Cardiac atrium fibroblast (primary cell): ENCODE results near the gene FGF11. TPM values are rescaled to one million over a fixed set of nuclear protein-coding genes. Genes with fewer than 3 reads are reported as not detected.

ENCODE experiments used
- total RNA-seq: library from RNA; depleted of rRNA; stranded (reverse); fragments of >200 nt; gene quantifications from 2 replicates; pipeline ENCODE4 v1.2.3, GENCODE V29; 2015

FGF11 gene
- 1.8 and 3.4 TPM in 2 replicates for total RNA-seq

DNA sequence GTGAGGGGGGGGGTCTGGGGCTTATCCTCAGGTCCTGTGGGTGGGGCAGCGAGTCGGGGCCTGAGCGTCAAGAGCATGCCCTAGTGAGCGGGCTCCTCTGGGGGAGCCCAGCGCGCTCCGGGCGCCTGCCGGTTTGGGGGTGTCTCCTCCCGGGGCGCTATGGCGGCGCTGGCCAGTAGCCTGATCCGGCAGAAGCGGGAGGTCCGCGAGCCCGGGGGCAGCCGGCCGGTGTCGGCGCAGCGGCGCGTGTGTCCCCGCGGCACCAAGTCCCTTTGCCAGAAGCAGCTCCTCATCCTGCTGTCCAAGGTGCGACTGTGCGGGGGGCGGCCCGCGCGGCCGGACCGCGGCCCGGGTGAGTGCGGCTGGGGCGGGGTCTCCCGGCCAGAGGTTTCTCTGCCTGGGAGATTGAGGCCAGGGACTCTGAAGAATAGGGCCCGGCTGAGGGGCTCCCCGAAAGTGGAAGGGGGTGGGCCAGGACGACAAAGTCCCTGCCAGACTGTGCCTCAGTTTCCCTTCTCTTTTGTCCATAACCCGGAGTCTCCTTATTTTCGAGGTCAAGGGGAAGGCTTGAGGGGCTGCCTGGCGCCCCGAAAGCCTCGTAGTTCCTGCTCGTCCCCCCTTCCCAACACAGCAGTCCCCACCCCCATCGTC is at the start of gene FGF11:
Gene FGF11, plus strand, starts transcription at position 51 of the 651 bp plus-strand sequence. Its CDS starts 109 bp downstream, at position 160.

DNA sequence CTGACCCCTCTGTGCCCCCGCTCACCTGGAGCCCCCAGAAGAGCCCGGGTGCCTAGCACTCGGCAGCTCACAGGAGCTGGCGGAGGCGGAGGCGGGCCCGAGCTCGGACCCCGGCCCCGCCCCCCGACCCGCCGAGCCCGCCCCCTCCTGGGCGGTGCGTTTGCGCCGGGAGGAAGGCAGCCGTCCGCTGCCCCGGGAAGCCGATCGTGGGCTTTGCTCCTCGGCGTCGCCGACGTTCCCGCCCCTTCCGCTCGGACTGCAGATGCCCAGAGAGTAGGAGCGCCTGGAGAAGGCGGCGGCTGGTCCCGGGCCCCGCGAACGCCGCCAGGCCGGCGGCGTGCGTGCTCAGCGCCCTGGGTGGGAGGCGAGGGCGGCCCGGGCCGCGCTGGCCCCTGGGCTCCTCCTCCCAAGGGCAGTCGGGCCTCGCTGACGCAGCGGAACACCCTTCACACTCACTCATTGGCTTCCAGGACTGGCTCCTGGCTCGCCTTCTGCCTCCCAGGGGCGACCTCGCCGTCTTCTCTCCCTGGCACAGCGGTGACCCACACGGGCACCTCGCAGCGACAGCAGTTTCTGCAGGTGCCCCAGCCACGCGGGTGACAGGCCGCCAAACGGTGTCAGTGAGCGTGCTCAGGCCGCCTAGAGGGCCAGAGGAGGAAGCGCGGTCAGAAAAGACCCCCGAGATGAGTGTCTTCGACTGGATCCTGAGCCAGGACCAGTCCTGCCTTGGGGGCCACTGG is 44.7 kb upstream of the FGF11 start, which contains the start of gene PLSCR3:
Gene PLSCR3, minus strand, starts transcription at position 74 of the 740 bp plus-strand sequence. CDS start 415 bp downstream, outside the sequence.

DNA sequence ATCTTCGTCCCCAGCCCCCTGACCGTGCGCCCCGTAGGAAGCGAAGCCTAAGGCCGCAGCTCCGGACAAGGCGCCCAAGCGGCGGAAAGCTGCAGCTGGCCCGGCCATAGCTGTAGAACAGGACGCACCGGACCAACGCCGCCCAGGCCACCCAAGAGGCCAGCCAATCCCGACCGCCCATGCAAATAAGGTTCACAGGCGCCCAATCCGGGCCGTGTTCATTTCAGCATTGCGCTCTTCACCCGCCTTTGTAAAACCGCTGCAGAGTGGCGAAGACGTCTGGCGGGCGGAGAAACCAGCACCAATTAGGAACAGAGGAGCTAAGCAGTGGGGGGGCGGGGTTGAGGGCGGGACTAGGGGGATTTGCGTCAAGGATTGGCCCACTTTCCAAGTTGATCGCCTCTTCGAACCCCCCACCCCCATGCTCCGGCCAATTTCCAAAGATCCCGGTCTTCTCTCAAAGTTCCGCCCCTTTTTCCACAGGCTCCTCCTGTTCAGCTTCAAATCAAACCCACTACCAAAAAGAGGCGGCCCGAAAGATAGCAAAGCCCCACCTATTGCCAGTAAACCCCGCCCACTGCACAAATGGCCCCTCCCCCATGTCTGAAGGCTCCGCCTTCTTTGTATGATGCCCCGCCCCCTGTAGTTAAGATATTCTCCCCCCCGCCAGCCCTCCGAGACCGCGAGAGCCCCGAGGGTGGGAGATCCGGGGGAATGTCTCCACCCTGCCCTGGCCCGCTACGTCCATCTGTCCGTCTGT is 35.2 kb upstream of the FGF11 start, which contains the start of gene TMEM256:
Gene TMEM256, minus strand, starts transcription at position 121 of the 760 bp plus-strand sequence. Its CDS starts 13 bp downstream, at position 108.

DNA sequence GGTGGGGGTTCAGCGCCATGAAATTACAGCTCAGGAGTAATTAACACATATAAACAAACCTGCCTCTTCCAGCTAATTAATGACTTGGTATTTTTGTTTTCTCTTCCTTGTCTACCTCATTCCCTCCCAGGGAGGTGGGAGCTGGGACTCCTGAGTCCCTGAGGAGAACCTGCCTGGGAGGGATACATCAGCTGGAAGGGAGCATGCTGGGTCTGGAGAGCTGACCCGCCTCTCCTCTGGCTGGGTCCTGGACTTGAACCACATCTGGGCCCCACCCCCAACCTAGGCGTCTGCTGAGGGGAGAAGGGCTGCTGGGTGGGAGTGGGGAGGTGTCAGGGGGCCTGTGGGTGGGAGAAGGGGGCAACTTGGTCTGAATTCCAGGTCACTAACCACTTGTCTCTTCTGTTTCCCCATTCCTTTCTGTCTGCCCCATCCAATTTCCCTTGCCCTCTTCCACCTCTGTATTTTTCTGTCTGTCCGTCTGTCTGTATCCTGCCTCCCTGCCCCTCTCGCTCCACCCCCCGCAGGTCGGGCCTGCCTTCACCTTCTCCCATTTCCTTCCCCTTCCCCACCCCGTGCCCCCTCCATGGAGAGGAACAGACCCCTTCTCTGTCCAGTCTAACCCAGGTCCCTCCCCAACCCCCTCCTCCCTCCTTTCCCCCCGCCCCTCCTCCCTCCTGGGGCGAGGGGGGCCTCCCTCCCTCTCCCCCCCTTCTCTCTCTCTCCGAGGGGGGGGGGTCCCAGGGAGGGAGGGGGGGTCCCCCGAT is 31.6 kb upstream of the FGF11 start, which contains the start of gene NLGN2:
Gene NLGN2, plus strand, starts transcription at position 361 of the 767 bp plus-strand sequence. CDS start 411 bp downstream, outside the sequence.

DNA sequence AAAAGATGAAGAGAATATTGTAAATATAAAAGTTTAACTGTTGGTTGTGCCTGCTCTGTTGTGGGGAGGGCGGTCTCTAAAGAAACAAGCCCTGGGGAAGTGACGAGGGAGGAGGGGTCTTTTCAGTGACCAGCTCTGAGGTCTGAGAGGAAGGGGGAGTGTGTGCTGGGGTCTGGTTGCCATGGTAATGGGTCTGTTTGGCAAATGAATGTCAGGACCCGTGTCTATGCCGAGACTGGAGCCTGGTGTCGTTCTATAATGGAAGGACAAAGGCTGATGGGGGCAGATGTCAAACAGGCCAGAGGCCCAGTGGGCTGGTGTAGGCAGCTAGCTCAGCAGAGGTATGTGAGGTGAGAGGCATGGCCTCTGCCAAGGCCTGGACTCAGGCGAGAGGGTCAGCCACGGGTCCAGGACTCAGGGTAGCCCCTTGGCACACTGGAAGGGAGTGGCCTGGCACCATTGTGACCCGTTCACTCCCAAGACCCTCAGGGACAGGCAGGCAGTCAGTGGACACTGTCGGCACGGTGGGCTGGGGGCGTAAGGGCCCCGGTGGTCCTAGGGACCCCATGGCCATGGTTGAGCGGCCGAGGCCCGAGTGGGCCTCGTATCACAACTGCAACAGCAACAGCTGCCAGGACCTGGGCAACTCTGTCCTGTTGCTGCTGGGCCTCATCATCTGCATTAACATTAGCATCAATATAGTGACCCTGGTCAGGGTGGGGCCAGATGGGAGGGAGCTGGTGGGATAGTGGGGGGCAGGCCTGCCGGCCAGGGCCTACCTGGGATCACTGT is 19.3 kb upstream of the FGF11 start, which contains the start of gene SPEM1:
Gene SPEM1, plus strand, starts transcription at position 506 of the 792 bp plus-strand sequence. Its CDS starts 61 bp downstream, at position 567.

DNA sequence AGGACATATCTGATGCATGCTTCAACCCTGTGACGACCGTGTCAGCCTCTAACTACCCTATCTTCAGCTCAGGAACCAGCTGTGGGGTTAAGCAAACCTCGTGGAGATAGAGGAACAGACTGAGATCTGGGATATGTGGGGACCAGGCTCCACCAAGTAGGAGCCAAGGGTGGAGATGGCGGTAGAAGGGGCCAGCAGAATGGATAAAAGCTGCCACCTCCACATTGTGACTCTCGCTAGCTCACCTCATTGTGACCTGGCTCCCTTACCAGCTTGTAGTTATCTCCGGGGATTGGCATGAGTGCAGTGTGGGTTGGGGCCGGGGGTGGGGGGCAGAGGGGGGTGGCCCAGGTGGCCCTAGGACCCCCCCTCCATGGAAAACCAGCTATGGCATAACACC is 14.0 kb upstream of the FGF11 start, which contains the start of gene SPEM2:
Gene SPEM2, plus strand, starts transcription at position 301 of the 400 bp plus-strand sequence. Its CDS starts 73 bp downstream, at position 374.

DNA sequence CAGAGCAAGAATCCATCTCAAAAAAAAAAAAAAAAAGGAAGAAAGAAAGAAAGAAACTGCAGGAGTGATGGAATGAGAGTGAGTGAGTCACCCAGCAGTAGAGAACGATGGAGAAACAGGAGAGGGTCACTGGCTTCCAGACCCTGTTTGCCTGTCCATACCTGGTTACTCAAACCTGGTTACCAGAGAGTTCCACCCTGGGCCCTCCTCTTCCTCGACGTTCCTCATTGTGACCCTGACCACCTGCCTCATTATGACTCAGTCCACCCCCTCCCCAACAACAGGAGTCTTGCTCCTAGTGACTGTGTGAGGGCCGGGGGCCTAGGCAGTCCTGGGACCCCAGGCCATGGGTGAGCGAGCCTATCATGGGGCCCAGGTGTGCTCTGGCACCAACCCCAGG is 10.8 kb upstream of the FGF11 start, which contains the start of gene SPEM3:
Gene SPEM3, plus strand, starts transcription at position 301 of the 400 bp plus-strand sequence. Its CDS starts 46 bp downstream, at position 347.

DNA sequence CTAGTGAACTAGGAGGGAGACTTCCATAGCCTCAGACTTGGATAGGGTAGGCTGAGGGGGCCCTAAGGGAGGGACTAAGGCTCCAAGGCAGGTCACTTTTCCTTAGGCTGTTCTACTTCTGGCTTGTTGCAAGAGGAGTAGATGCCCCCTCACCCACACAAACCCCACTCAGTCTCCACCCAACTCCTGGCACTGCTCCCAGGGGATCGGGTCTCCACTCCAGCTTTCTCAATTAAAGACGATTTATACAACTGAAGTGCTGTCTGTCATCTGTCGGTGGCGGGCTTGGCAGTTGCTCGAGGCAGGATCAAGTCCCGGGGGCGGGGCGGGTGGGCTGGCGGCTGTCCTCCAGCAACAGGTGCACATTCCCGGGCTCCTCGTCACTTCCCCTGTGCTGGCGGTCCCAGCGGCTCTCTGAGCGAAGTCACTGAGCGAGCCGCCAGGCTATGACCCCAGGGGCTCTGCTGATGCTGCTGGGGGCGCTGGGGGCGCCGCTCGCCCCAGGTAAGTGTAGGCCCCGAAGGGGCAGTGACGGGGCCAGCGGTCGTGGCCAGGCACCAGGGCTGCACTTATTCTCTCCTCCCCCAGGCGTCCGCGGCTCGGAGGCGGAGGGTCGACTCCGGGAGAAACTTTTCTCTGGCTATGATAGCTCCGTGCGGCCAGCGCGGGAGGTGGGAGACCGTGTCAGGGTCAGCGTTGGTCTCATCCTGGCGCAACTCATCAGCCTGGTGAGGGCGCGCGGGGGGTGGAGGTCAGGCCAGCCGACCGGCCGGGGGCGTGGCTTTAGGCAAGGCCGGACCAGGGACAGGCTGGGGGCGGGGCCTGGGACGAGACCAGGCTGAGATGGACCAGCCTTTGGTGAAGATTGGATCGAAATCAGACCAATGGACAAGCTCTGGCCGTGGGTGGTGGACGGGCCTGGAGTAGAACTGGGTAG is 5.6 kb downstream of the FGF11 start, which contains the start of gene CHRNB1:
Gene CHRNB1, plus strand, starts transcription at position 380 of the 937 bp plus-strand sequence. Its CDS starts 67 bp downstream, at position 447.

DNA sequence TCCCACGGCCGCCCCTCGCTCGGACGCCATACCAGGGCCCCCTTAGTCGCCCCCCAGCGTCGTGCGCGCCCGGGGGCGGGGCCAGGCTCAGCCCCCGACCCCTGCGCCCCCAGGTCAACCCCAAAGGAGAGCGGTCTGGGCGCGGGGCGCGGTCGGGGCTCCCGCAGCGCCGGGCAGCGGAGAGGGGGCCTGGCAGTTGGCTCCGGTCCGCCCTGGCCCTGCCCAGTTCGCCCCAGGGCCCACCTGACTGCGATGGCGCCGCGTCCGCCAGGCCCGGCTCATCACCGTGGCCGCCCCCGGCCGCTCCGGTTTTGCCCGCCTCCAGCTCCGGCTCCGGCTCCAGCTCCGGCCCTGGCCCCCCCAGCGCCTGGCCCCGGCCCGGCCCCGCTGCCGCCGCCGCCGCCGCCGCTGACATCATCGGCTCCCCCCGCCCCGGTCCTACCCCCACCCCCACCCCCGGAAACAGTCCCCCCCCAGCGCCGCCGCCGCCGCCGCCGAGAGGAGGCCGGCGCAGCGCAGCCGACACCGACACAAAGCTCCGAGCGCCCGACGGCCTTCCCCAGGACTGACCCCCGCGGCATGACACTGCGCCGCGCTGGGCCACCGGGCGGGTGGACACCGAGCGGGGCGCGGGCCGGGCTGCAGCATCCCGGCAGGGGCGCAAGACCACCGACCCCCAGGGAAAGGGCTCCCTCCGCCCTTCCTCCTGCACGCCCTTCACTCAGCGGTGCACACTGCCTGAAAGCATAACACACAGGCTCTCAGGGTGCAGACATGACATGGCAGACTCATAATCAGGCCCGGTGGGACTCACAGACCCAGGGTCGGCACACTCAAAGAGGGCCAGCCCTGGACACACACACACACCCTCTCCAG is 40.1 kb downstream of the FGF11 start, which contains the start of gene ZBTB4:
Gene ZBTB4, minus strand, starts transcription at position 419 of the 876 bp plus-strand sequence. CDS start 12,830 bp downstream, outside the sequence.

DNA sequence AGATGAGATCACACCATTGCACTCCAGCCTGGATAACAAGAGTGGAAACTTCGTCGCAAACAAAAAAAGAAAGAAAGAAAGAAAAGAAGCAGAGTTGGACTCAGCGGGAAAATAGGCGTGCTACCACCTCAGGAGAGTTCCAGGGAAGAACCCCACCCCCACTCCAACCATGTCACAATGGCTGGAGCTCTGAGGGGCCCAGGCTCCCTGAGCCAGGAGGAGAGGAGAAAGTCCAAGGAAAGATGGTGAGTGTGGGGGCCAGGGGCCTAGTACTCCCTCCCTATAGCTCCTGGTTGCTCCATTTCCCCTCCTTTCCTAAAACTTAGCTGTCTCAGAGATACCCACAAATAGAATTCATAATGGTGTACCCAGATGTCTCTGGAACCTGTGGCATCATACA is 42.0 kb downstream of the FGF11 start, which contains the start of gene SLC35G6:
Gene SLC35G6, plus strand, starts transcription at position 172 of the 400 bp plus-strand sequence. Its CDS starts 71 bp downstream, at position 243.

DNA sequence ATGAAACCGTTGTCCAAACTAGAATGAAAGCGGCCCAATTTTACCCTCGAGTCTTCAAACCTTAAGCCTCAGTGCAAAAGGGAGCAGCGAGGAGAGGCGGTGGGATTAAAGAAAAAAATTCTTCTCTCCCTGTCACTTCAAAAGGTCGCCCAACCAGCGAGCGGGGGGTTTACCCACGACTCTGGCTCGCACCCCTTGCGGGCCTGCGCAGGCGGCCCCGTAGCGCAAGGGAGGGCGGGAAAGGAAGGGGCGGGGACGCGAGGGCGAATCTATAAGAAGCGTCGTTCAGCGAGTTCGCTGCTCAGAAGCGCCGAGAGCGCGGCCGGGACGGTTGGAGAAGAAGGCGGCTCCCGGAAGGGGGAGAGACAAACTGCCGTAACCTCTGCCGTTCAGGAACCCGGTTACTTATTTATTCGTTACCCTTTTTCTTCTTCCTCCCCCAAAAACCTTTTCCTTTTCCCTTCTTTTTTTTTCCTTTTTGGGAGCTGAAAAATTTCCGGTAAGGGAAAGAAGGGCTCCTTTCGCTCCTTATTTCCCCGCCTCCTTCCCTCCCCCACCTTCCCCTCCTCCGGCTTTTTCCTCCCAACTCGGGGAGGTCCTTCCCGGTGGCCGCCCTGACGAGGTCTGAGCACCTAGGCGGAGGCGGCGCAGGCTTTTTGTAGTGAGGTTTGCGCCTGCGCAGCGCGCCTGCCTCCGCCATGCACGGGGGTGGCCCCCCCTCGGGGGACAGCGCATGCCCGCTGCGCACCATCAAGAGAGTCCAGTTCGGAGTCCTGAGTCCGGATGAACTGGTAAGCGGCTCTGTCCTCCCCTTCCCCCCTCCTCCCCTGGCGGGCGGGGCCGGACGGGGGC is 45.0 kb downstream of the FGF11 start, which contains the start of gene POLR2A:
Gene POLR2A, plus strand, starts transcription at position 300 of the 852 bp plus-strand sequence.

Other genes with a start within 250 kb of the FGF11 start
- gene DLG4, start 219.7 kb upstream of the FGF11 start, total RNA-seq = 17.3 and 17.7 TPM in 2 replicates
- 559 and 643 TPM in 2 replicates for gene ACADVL, start 219.6 kb upstream of the FGF11 start, total RNA-seq
- gene DVL2, start 205.0 kb upstream of the FGF11 start, total RNA-seq = 33.4 and 33.9 TPM in 2 replicates
- gene PHF23, start 200.1 kb upstream of the FGF11 start, total RNA-seq = 41.3 and 81.2 TPM in 2 replicates
- 160 and 299 TPM in 2 replicates for gene GABARAP, start 197.1 kb upstream of the FGF11 start, total RNA-seq
- gene CTDNEP1, start 187.8 kb upstream of the FGF11 start, total RNA-seq = 65.3 and 66.3 TPM in 2 replicates
- gene ELP5, start 187.3 kb upstream of the FGF11 start, total RNA-seq = 22.5 and 28.7 TPM in 2 replicates
- 0.16 and 2.0 TPM in 2 replicates for gene CLDN7, start 177.0 kb upstream of the FGF11 start, total RNA-seq
- 0.18 TPM in 1 of 2 replicates, not detected in the other for gene SLC2A4, start 157.8 kb upstream of the FGF11 start, total RNA-seq
- not detected in 2 replicates for gene YBX2, start 144.9 kb upstream of the FGF11 start, total RNA-seq
- 521 and 571 TPM in 2 replicates for gene EIF5A, start 131.9 kb upstream of the FGF11 start, total RNA-seq
- 35.7 and 67.1 TPM in 2 replicates for gene GPS2, start 124.2 kb upstream of the FGF11 start, total RNA-seq
- 10.8 and 15.7 TPM in 2 replicates for gene NEURL4, start 110.2 kb upstream of the FGF11 start, total RNA-seq
- not detected in 2 replicates for gene ACAP1, start 103.0 kb upstream of the FGF11 start, total RNA-seq
- 14.9 and 20.6 TPM in 2 replicates for gene KCTD11, start 87.3 kb upstream of the FGF11 start, total RNA-seq
- gene TMEM95, start 84.4 kb upstream of the FGF11 start, total RNA-seq = not detected in 2 replicates
- under 0.01 and 0.18 TPM in 2 replicates for gene TNK1, start 58.4 kb upstream of the FGF11 start, total RNA-seq
- gene PLSCR3, start 45.0 kb upstream of the FGF11 start, total RNA-seq = 62.9 and 82.3 TPM in 2 replicates
- gene TMEM256, start 35.4 kb upstream of the FGF11 start, total RNA-seq = 147 and 158 TPM in 2 replicates
- gene NLGN2, start 31.7 kb upstream of the FGF11 start, total RNA-seq = 7.8 and 12.5 TPM in 2 replicates
- gene SPEM1, start 19.2 kb upstream of the FGF11 start, total RNA-seq = not detected in 2 replicates
- gene SPEM2, start 13.9 kb upstream of the FGF11 start, total RNA-seq = not detected in 2 replicates
- gene SPEM3, start 10.7 kb upstream of the FGF11 start, total RNA-seq = not detected in 2 replicates
- gene TMEM102, start 4.1 kb upstream of the FGF11 start, total RNA-seq = 2.9 and 3.8 TPM in 2 replicates
- 6.9 and 8.3 TPM in 2 replicates for gene CHRNB1, start 5.5 kb downstream of the FGF11 start, total RNA-seq
- 20.4 and 27.2 TPM in 2 replicates for gene ZBTB4, start 40.1 kb downstream of the FGF11 start, total RNA-seq
- not detected in 2 replicates for gene SLC35G6, start 41.9 kb downstream of the FGF11 start, total RNA-seq
- gene POLR2A, start 44.9 kb downstream of the FGF11 start, total RNA-seq = 57.0 and 69.2 TPM in 2 replicates
- gene TNFSF12, start 109.5 kb downstream of the FGF11 start, total RNA-seq = 39.2 and 40.1 TPM in 2 replicates
- gene TNFSF13, start 119.2 kb downstream of the FGF11 start, total RNA-seq = 2.8 and 11.4 TPM in 2 replicates
- gene SENP3, start 122.4 kb downstream of the FGF11 start, total RNA-seq = 42.2 and 62.5 TPM in 2 replicates
- 19.3 and 30.1 TPM in 2 replicates for gene CD68, start 140.1 kb downstream of the FGF11 start, total RNA-seq
- 156 and 212 TPM in 2 replicates for gene MPDU1, start 144.3 kb downstream of the FGF11 start, total RNA-seq
- gene SOX15, start 150.6 kb downstream of the FGF11 start, total RNA-seq = not detected in 2 replicates
- gene FXR2, start 175.4 kb downstream of the FGF11 start, total RNA-seq = 32.1 and 35.6 TPM in 2 replicates
- gene SAT2, start 188.3 kb downstream of the FGF11 start, total RNA-seq = 36.8 and 47.5 TPM in 2 replicates
- gene SHBG, start 190.6 kb downstream of the FGF11 start, total RNA-seq = 1.6 TPM in 1 of 2 replicates, not detected in the other
- gene ATP1B2, start 211.4 kb downstream of the FGF11 start, total RNA-seq = 2.9 TPM in 1 of 2 replicates, not detected in the other
- gene TP53, start 248.0 kb downstream of the FGF11 start, total RNA-seq = 42.1 and 51.4 TPM in 2 replicates
- 4.7 and 7.9 TPM in 2 replicates for gene WRAP53, start 249.0 kb downstream of the FGF11 start, total RNA-seq